ENCODE data around the gene PHAF1. TPM values are rescaled to one million over a fixed set of nuclear protein-coding genes. Genes with fewer than 3 reads are reported as not detected.

PHAF1 gene
- total and polyA plus RNA-seq, 2 of the 13 experiments (the other 11 are each of a cell fraction or from before 2014, with no cell fraction given), result 48.3 to 174 TPM

DNA sequence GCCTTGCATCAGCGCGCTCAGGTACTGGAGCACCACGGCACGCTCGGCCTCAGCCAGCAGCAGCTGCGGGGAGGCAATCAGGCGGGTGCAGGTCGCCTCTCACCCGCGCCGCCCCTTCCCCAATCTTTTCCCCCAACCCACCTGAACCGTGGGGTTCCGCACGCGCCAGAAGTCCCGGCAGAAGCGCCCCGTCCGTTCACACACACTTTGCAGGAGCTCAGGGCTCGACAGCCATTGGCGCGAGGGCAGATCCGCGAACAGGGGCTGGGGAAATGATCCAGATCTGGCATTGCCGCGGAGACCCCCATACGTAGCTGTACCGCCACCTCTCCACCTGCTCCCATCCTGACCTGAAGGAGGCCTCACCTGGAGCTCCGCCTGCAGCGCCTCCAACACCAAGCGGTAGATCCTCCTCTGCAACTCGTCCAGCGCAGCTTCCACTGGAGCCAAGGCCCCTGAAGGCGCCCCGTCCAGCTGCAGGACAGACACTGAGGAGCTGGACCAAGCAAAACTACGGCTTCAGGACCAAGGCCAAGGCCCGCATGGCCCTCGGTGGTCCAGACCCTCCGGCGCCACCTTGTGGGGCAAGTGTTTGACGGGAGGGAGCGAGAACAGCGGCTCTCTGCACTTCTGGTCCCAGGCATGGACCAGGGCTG, 75.4 kb downstream of the PHAF1 start (continued):
- TF ChIP-seq, protein P1, sequence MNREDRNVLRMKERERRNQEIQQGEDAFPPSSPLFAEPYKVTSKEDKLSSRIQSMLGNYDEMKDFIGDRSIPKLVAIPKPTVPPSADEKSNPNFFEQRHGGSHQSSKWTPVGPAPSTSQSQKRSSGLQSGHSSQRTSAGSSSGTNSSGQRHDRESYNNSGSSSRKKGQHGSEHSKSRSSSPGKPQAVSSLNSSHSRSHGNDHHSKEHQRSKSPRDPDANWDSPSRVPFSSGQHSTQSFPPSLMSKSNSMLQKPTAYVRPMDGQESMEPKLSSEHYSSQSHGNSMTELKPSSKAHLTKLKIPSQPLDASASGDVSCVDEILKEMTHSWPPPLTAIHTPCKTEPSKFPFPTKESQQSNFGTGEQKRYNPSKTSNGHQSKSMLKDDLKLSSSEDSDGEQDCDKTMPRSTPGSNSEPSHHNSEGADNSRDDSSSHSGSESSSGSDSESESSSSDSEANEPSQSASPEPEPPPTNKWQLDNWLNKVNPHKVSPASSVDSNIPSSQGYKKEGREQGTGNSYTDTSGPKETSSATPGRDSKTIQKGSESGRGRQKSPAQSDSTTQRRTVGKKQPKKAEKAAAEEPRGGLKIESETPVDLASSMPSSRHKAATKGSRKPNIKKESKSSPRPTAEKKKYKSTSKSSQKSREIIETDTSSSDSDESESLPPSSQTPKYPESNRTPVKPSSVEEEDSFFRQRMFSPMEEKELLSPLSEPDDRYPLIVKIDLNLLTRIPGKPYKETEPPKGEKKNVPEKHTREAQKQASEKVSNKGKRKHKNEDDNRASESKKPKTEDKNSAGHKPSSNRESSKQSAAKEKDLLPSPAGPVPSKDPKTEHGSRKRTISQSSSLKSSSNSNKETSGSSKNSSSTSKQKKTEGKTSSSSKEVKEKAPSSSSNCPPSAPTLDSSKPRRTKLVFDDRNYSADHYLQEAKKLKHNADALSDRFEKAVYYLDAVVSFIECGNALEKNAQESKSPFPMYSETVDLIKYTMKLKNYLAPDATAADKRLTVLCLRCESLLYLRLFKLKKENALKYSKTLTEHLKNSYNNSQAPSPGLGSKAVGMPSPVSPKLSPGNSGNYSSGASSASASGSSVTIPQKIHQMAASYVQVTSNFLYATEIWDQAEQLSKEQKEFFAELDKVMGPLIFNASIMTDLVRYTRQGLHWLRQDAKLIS (CRISPR knock-in tag; IDR thresholded peaks at IDR 0.05), result no peak
- TF ChIP-seq PTBP1 (IDR thresholded peaks at IDR 0.05; ENCODE audit: low read depth, low read length, poor library complexity, severe bottlenecking), result peak; percentile 71
- TF ChIP-seq ZSCAN29 (CRISPR knock-in tag; conservative IDR thresholded peaks at IDR 0.05), result no peak; the same call in 1 of the 2 replicates
- peak; percentile 35; the same call in 1 of the 2 replicates for TF ChIP-seq HOXD1 (CRISPR knock-in tag; IDR thresholded peaks at IDR 0.05)
- 0 out of 2 replicates have a peak, but pooled peaks have one; percentile 8 for TF ChIP-seq SUZ12 (IDR thresholded peaks at IDR 0.05; ENCODE audit: low read depth, low read length)
- 0 out of 2 replicates have a peak, but pooled peaks have one; percentile 59 for TF ChIP-seq RBAK (CRISPR knock-in tag; IDR thresholded peaks at IDR 0.05)
- TF ChIP-seq, protein P2, sequence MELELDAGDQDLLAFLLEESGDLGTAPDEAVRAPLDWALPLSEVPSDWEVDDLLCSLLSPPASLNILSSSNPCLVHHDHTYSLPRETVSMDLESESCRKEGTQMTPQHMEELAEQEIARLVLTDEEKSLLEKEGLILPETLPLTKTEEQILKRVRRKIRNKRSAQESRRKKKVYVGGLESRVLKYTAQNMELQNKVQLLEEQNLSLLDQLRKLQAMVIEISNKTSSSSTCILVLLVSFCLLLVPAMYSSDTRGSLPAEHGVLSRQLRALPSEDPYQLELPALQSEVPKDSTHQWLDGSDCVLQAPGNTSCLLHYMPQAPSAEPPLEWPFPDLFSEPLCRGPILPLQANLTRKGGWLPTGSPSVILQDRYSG (CRISPR knock-in tag; IDR thresholded peaks at IDR 0.05), result peak; percentile 79; the same call in 1 of the 2 replicates
- TF ChIP-seq, protein P3, sequence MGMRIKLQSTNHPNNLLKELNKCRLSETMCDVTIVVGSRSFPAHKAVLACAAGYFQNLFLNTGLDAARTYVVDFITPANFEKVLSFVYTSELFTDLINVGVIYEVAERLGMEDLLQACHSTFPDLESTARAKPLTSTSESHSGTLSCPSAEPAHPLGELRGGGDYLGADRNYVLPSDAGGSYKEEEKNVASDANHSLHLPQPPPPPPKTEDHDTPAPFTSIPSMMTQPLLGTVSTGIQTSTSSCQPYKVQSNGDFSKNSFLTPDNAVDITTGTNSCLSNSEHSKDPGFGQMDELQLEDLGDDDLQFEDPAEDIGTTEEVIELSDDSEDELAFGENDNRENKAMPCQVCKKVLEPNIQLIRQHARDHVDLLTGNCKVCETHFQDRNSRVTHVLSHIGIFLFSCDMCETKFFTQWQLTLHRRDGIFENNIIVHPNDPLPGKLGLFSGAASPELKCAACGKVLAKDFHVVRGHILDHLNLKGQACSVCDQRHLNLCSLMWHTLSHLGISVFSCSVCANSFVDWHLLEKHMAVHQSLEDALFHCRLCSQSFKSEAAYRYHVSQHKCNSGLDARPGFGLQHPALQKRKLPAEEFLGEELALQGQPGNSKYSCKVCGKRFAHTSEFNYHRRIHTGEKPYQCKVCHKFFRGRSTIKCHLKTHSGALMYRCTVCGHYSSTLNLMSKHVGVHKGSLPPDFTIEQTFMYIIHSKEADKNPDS (CRISPR knock-in tag; IDR thresholded peaks at IDR 0.05), result peak; percentile 72; the same call in 1 of the 2 replicates
- TF ChIP-seq NR2F2 (IDR thresholded peaks at IDR 0.05; ENCODE audit: borderline replicate concordance, low read depth), result no peak
- TF ChIP-seq, protein P4, sequence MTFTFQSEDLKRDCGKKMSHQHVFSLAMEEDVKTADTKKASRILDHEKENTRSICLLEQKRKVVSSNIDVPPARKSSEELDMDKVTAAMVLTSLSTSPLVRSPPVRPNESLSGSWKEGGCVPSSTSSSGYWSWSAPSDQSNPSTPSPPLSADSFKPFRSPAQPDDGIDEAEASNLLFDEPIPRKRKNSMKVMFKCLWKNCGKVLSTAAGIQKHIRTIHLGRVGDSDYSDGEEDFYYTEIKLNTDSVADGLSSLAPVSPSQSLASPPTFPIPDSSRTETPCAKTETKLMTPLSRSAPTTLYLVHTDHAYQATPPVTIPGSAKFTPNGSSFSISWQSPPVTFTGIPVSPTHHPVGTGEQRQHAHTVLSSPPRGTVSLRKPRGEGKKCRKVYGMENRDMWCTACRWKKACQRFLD (CRISPR knock-in tag; IDR thresholded peaks at IDR 0.05; ENCODE audit: borderline replicate concordance), result no peak
- TF ChIP-seq WIZ (CRISPR knock-in tag; IDR thresholded peaks at IDR 0.05), result peak; percentile 95; the same call in 1 of the 2 replicates
- TF ChIP-seq, protein P5, sequence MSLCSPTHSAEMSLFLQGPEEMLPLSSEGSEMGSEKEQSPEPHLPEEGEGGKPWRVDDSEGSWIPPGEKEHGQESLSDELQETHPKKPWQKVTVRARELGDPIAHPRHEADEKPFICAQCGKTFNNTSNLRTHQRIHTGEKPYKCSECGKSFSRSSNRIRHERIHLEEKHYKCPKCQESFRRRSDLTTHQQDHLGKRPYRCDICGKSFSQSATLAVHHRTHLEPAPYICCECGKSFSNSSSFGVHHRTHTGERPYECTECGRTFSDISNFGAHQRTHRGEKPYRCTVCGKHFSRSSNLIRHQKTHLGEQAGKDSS (CRISPR knock-in tag; IDR thresholded peaks at IDR 0.05; ENCODE audit: borderline replicate concordance, low read depth), result peak; percentile 86; the same call in 1 of the 2 replicates
- peak; percentile 90 for TF ChIP-seq ZNF768 (CRISPR knock-in tag; IDR thresholded peaks at IDR 0.05)
- TF ChIP-seq, protein P6, sequence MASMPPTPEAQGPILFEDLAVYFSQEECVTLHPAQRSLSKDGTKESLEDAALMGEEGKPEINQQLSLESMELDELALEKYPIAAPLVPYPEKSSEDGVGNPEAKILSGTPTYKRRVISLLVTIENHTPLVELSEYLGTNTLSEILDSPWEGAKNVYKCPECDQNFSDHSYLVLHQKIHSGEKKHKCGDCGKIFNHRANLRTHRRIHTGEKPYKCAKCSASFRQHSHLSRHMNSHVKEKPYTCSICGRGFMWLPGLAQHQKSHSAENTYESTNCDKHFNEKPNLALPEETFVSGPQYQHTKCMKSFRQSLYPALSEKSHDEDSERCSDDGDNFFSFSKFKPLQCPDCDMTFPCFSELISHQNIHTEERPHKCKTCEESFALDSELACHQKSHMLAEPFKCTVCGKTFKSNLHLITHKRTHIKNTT (CRISPR knock-in tag; IDR thresholded peaks at IDR 0.05), result no peak
- no peak for TF ChIP-seq PHB2 (IDR thresholded peaks at IDR 0.05; ENCODE audit: partially characterized antibody)
- TF ChIP-seq RFXANK (CRISPR knock-in tag; IDR thresholded peaks at IDR 0.05), result peak; percentile 90; the same call in 1 of the 2 replicates
- peak; percentile 90; the same call in 1 of the 2 replicates for TF ChIP-seq ZNF670 (CRISPR knock-in tag; IDR thresholded peaks at IDR 0.05; ENCODE audit: borderline replicate concordance)
- TF ChIP-seq SETDB1 (CRISPR knock-in tag; IDR thresholded peaks at IDR 0.05; ENCODE audit: borderline replicate concordance), result no peak
- peak; percentile 95; the same call in 1 of the 2 replicates for TF ChIP-seq ZNF333 (CRISPR knock-in tag; IDR thresholded peaks at IDR 0.05; ENCODE audit: borderline replicate concordance)

Measured in HepG2 (cell line).